GM19455 (cell line): ENCODE results near the gene MIEN1.
"Not testable (repeated sequence)": the region's sequence is repeated elsewhere in the genome, so short reads cannot be mapped to it uniquely, and the experiment has no call there.

ENCODE experiments used
- ATAC-seq: cut with Tn5 transposase; IDR thresholded peaks from one replicate; pipeline ENCODE4 v1.9.1; 2021; ENCODE audit not compliant: unreplicated experiment

MIEN1 gene

GRCh38 chr17:39701012-39701783 lies 29.1 kb downstream of the MIEN1 start:
- no peak for ATAC-seq

GRCh38 chr17:39700148-39700987 lies 30.0 kb downstream of the MIEN1 start:
- no peak for ATAC-seq

- ATAC-seq: no peak
These were observed 30.5 kb downstream of the MIEN1 start, which contains the start of gene ERBB2 for GRCh38 chr17:39699818-39700147. Gene ERBB2 (plus strand): TSS chr17:39700064. CDS start chr17:39700239, 175 bp downstream.

GRCh38 chr17:39699157-39699817 lies 31.0 kb downstream of the MIEN1 start:
- not testable (repeated sequence) for ATAC-seq

- no peak for ATAC-seq
These were observed 32.4 kb downstream of the MIEN1 start for GRCh38 chr17:39697961-39698360.

- no peak for ATAC-seq
These were observed 33.6 kb downstream of the MIEN1 start for GRCh38 chr17:39696731-39697130.

- ATAC-seq: no peak
These were observed 35.2 kb downstream of the MIEN1 start for GRCh38 chr17:39695089-39695474.

- ATAC-seq: no peak
These were observed 35.7 kb downstream of the MIEN1 start for GRCh38 chr17:39694593-39694992.

- ATAC-seq: no peak
These were observed 41.4 kb downstream of the MIEN1 start for GRCh38 chr17:39688945-39689344.

- no peak for ATAC-seq
These were observed 41.9 kb downstream of the MIEN1 start for GRCh38 chr17:39688475-39688835.

GRCh38 chr17:39687546-39688474 lies 42.5 kb downstream of the MIEN1 start, which contains the start of gene PGAP3:
Gene PGAP3 (minus strand): TSS chr17:39688057. CDS start chr17:39688014, 43 bp downstream.
- ATAC-seq: peak; percentile 92

- ATAC-seq: no peak
These were observed 43.2 kb downstream of the MIEN1 start for GRCh38 chr17:39687101-39687545.

GRCh38 chr17:39684369-39685192 lies 45.8 kb downstream of the MIEN1 start:
- no peak for ATAC-seq

GRCh38 chr17:39683295-39683939 lies 46.9 kb downstream of the MIEN1 start:
- no peak for ATAC-seq

GRCh38 chr17:39679521-39680192 lies 50.7 kb downstream of the MIEN1 start:
- ATAC-seq: no peak
